GM10266 (cell line): ENCODE data around the gene KRTAP22-1.

Experiments used
- DNase-seq: peaks from one replicate; pipeline ENCODE4 v3.0.0; 2012; ENCODE audit errors: extremely low spot score
- TF ChIP-seq, protein P1 (sequence below): IDR thresholded peaks from 2 replicates; pipeline ENCODE4 v1.5.1; 2012; ENCODE audit warnings: mild to moderate bottlenecking, low read depth; ENCODE audit not compliant: control insufficient read depth, insufficient read depth; ENCODE audit errors: missing control alignments

Gene KRTAP22-1

DNA sequence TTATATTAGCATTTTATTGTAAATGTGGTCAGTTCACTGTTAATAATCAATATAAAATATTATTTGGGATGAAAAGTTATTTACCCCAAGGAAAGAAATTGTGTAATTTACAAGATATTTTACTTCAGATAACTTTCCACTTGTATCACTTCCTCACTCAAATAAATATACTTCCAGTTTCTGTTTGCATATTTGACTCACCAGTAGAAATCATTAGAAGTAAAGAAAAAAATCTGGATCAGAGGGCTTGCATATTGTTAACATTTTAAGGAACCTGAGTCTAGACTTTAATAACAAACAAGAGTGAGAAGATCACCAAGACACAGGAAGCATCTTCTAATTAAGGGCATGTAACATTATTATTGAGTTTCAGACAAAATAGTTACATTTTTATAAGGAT, 19.2 kb downstream of the KRTAP22-1 start:
- TF ChIP-seq, protein P1, sequence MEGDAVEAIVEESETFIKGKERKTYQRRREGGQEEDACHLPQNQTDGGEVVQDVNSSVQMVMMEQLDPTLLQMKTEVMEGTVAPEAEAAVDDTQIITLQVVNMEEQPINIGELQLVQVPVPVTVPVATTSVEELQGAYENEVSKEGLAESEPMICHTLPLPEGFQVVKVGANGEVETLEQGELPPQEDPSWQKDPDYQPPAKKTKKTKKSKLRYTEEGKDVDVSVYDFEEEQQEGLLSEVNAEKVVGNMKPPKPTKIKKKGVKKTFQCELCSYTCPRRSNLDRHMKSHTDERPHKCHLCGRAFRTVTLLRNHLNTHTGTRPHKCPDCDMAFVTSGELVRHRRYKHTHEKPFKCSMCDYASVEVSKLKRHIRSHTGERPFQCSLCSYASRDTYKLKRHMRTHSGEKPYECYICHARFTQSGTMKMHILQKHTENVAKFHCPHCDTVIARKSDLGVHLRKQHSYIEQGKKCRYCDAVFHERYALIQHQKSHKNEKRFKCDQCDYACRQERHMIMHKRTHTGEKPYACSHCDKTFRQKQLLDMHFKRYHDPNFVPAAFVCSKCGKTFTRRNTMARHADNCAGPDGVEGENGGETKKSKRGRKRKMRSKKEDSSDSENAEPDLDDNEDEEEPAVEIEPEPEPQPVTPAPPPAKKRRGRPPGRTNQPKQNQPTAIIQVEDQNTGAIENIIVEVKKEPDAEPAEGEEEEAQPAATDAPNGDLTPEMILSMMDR = no peak
- DNase-seq = no peak

DNA sequence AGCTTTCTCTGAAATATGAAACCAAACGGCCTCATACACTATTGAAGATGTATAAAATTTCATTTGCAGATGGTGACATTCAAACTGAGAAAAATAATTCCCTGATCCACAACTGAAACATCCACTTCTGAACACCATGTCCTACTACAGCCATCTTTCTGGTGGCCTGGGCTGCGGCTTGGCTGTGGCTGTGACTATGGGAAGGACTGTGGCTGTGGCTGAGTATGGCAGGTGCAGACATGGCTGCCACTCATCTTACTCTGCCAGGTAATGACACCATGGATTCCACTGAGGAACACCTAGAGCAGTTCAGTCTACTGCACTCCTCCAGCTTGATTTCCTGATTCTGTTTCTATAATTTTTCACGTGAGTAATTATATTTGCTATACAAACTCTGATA, 19.6 kb downstream of the KRTAP22-1 start, which contains the start of gene KRTAP20-4:
KRTAP20-4 (plus strand) TSS at position 106 of the 400 bp plus-strand sequence.
- TF ChIP-seq, protein P1 = no peak
- DNase-seq = no peak

DNA sequence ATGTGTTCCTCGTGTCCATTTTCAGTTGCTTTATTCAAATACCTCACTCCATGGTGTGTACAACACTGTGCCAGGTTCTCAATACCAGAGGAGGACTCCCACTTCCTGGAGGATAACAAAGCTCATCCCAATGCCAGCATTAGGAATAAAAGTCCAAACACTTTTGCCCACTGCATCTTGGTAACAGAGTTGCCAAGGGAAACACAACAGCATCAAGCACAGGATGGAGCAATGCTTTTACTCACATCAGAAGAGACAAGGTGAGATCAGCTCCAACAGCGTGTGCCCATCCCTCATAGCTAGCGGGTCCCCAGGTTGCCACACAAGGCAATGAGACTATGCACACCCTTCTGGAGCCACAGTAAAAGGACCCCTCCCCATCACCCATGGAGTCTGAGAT, 22.5 kb downstream of the KRTAP22-1 start:
- TF ChIP-seq, protein P1 = no peak
- no peak for DNase-seq

DNA sequence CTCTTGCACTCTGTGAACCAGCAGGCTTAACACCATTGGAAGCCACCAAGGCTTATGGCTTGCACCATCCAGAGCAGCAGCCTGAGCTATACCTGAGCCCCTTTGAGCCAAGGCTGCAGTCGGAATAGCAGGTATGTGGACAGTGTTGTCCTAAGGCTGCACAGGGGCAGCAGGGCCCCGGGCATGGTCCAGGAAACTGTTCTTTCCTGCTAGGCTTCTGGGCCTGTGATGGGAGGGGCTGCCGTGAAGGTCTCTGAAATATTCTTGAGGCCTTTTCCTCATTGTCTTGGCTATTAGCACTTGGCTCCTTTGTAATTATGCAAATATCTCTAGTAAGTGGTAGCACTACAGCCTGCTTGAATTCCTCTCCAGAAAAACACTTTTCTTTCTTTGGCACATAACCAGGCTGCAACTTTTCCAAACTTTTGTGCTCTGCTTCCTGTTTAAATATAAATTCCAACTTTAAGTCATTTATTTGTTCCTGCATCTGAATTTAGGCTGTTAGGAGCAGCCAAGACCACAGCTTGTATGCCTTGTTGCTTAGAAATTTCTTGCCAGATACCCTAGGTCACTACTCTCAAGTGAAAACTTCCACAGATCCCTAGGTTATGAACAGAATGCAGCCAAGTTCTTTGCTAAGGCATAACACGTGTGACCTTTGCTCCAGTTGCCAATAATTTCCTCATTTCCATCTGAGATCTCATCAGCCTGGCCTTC, 24.7 kb downstream of the KRTAP22-1 start:
- no peak for DNase-seq
- TF ChIP-seq, protein P1 = no peak

DNA sequence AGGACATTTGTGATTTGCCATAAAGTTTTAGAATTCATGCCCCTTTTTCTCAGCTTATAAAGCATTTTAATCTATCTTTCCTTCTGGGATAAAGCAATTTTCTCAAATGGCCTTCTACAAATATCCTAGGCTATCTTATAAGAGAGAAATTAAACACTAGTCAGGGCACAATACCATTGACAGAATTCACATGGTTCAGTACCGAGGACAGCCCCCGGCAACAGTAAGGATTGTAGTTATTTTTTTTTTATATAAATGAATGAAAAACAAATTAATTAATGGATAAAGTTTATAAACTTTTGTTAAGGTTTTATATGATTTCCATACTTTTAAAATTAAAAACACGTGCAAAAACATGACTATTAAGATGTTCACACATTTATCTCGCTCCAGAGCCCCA, 27.2 kb downstream of the KRTAP22-1 start:
- TF ChIP-seq, protein P1 = no peak
- DNase-seq = no peak

DNA sequence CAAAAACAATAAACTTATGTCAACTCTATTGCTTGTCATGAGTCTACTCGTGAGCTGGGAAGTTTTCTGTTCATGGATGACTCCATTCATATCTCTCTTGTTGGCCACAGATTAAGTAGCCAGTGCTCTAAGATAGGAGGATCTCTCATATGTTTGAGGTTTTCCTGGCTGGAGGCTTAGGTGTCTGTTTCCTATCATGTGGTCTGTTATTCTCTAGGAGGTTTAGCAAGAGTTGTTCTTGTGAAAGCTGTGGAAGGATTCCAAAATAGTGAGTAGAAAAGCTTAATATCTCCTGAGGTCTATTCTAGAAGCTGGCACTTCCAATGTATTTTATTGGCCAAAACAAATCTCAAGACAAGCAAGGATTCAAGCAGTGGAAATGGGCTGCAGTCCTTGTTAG, 28.3 kb downstream of the KRTAP22-1 start:
- DNase-seq = no peak
- TF ChIP-seq, protein P1 = no peak

DNA sequence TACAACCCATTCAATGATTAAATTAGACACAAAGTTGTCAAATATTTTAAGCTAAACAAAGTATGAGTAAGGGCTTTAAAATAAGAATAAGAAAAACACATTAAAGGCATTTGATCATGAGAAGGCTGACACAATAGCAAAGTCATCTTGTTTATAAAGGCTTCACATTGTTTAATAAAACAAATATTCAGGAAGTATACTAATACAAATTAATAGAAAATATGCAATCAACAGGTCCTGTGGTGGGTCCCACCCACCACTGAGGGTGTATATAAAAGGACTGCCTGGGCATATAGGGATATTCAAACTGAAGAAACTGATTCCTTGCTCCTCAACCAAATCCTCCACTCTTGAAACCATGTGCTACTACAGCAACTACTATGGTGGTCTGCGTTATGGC, 34.0 kb downstream of the KRTAP22-1 start, which contains the start of gene KRTAP20-2:
KRTAP20-2 (plus strand) TSS at position 301 of the 400 bp plus-strand sequence; CDS start at position 359, 58 bp downstream.
- TF ChIP-seq, protein P1 = no peak
- DNase-seq = no peak
